Right lobe of liver (tissue), 6 donors: ENCODE results near the gene CRYBG1. TPM values are rescaled to one million over a fixed set of nuclear protein-coding genes. Genes with fewer than 3 reads are reported as not detected.

Source experiments
- ATAC-seq, 4 donors: fragments of 200-7000 bp; cut with Tn5 transposase; one replicate each; pipeline ENCODE4 v1.9.1; 2020; ENCODE audit warnings: mild to moderate bottlenecking in 4 of 4, moderate library complexity in 4 of 4
- DNase-seq, 3 donors: peaks; one replicate each; pipeline ENCODE4 v3.0.0-alpha.2; 2020
- H3K27ac ChIP-seq, 3 donors: fragments of 200-600 bp; one replicate each; pipeline ENCODE4 v1.8.0; 2022
- H3K27me3 ChIP-seq, 2 donors: fragments of 200-600 bp; one replicate each; pipeline ENCODE4 v1.8.0; 2022
- H3K36me3 ChIP-seq, 4 donors: fragments of 200-600 bp; sonication (generic) in 1 of 4; one replicate each; pipeline versions ENCODE4 v1.5.1 to v1.8.0; 2017 to 2022; ENCODE audit warnings: control low read depth in 1 of 4
- H3K4me1 ChIP-seq, 4 donors: fragments of 200-600 bp; sonication (generic) in 1 of 4; one replicate each; pipeline versions ENCODE4 v1.5.1 to v1.8.0; 2017 to 2022; ENCODE audit warnings: control low read depth in 1 of 4
- H3K4me3 ChIP-seq, 3 donors: fragments of 200-600 bp; one replicate each; pipeline ENCODE4 v1.8.0; 2022
- H3K9me3 ChIP-seq, 4 donors: fragments of 200-600 bp; sonication (generic) in 1 of 4; one replicate each; pipeline versions ENCODE4 v1.5.1 to v1.8.0; 2017 to 2022; ENCODE audit warnings: control low read depth in 1 of 4
- POLR2A ChIP-seq: fragments of 450-650 bp; IDR thresholded peaks from one replicate; pipeline ENCODE4 v1.6.1; 2017; ENCODE audit warnings: antibody characterized with exemption, mild to moderate bottlenecking
- WGBS: methylation state at CpG from one replicate; pipeline ENCODE4 v1.1.6; 2018; ENCODE audit warnings: low coverage, low lambda C conversion rate; ENCODE audit not compliant: insufficient coverage; ENCODE audit errors: missing lambda C conversion rate; 5-methylcytosine and 5-hydroxymethylcytosine counted together
- intact Hi-C, 2 donors: fragments of 100-400 bp; cut with DNase I; formaldehyde crosslinking; loops; one replicate each; pipeline versions ENCODE4 v1.11.2 to v1.14.1; 2022
- total RNA-seq, 6 experiments: library from RNA; depleted of rRNA in 2 of 6; stranded (reverse); fragments of >200 nt in 2 of 6; fragmentation: NEBNext Ultra II Directional in 3 of 6; extraction: Animal tissue kit (Norgen Biotek cat#: 25700) in 3 of 6; gene quantifications; one replicate each; pipeline versions ENCODE4 v1.1.0 to v1.2.4, GENCODE V29; 2016 to 2023
- TF ChIP-seq, protein P1 (sequence below), 4 donors: fragments of 200-600 bp in 3 of 4; fragments of 450-650 bp in 1 of 4; IDR thresholded peaks; one replicate each; pipeline versions ENCODE4 v1.5.1 to v1.8.0; 2016 to 2022; ENCODE audit warnings: antibody characterized with exemption in 4 of 4, mild to moderate bottlenecking in 2 of 4
- donor health status: DM: no; HTN: yes; CAD: no.
- donor health status: DM: no; HTN: no; CAD: no.
- donor health status: DM: no; HTN: no; CAD: no.
- donor health status: DM: no; HTN: yes; CAD: no.
- donor health status: DM: no; HTN: yes; CAD: no.

Gene CRYBG1
- total RNA-seq, 6 experiments from 2014 or later = 6.8 to 10.9 (median 7.9) TPM

DNA sequence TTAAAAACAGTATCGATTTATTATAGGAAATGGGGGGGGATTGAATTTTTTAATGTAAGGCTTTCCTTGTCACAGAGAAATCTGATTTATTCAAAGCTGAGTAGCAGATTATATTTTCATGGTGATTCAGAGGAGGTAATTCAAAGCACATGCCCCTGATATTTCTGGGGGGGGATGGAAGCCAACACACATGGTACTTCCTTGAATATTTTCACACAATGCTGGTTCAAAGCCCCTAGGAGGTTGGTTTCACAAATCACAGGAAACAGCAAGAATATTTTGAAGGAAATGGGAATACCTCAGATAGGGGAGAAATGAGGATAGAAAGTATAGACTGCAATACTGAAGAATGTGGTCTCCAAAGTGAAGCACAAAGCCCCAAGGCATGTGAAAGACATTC is 170.0 kb downstream of the CRYBG1 start:
- H3K27ac ChIP-seq = no peak overlapping the region
- peaks cover 0 to 7% (median 0%) of the 10 kb centered on the region in 4 donors for H3K36me3 ChIP-seq
- H3K9me3 ChIP-seq = no peaks in the 10 kb centered on the region
- H3K4me1 ChIP-seq = no peaks in the 10 kb centered on the region
- intact Hi-C loops = no loop called here
- no peak for DNase-seq
- H3K27me3 ChIP-seq = no peaks in the 10 kb centered on the region
- H3K4me3 ChIP-seq = no peak overlapping the region
- no peak for ATAC-seq
- no peak for TF ChIP-seq POLR2A
- TF ChIP-seq, protein P1, sequence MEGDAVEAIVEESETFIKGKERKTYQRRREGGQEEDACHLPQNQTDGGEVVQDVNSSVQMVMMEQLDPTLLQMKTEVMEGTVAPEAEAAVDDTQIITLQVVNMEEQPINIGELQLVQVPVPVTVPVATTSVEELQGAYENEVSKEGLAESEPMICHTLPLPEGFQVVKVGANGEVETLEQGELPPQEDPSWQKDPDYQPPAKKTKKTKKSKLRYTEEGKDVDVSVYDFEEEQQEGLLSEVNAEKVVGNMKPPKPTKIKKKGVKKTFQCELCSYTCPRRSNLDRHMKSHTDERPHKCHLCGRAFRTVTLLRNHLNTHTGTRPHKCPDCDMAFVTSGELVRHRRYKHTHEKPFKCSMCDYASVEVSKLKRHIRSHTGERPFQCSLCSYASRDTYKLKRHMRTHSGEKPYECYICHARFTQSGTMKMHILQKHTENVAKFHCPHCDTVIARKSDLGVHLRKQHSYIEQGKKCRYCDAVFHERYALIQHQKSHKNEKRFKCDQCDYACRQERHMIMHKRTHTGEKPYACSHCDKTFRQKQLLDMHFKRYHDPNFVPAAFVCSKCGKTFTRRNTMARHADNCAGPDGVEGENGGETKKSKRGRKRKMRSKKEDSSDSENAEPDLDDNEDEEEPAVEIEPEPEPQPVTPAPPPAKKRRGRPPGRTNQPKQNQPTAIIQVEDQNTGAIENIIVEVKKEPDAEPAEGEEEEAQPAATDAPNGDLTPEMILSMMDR (IDR thresholded peaks at IDR 0.05) = no peak
- 94% methylated on average over 1 of the region's 1 CpG for WGBS

DNA sequence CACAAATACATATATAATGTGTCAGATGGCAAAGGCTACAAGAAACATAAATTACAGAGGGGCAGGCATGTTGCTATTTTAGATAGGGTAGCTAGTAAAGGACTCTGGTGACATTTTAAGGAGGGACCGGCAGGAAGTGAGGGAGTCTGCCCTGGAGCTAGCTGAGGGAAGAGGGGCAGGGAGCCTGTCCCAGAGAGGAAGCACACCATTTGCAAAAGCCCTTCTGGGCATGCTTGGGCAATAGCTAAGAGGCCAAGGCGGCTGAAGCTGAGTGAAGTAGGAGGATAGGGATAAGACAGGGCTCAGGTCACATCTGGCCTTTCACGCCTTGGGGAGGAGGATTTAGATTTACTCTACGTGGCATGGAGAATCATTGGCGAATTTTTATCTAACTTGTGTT is 172.5 kb downstream of the CRYBG1 start:
- ATAC-seq = peak in 1 of 4 donors; percentile 24
- 51% methylated on average over 5 of the region's 5 CpGs for WGBS
- no peaks in the 10 kb centered on the region for H3K27me3 ChIP-seq
- no peaks in the 10 kb centered on the region for H3K4me1 ChIP-seq
- no peak overlapping the region for H3K4me3 ChIP-seq
- no peaks in the 10 kb centered on the region for H3K9me3 ChIP-seq
- DNase-seq = no peak
- TF ChIP-seq POLR2A = no peak
- TF ChIP-seq, protein P1 (IDR thresholded peaks at IDR 0.05) = no peak
- intact Hi-C loops = no loop called here
- H3K27ac ChIP-seq = no peak overlapping the region
- H3K36me3 ChIP-seq = peaks cover 0 to 7% (median 0%) of the 10 kb centered on the region in 4 donors

- TF ChIP-seq POLR2A = no peak
- TF ChIP-seq, protein P1 (IDR thresholded peaks at IDR 0.05) = no peak
- ATAC-seq = no peak
- intact Hi-C loops = no loop called here
- Histone ChIP-seq H3K27me3 (no peaks in the 10 kb centered on the region), H3K36me3 (peaks cover 0 to 7% (median 0%) of the 10 kb centered on the region in 4 donors), H3K4me1 (no peaks in the 10 kb centered on the region), H3K9me3 (no peaks in the 10 kb centered on the region), H3K4me3 (no peak overlapping the region), H3K27ac (no peak overlapping the region)
- WGBS = 11% methylated on average over 1 of the region's 1 CpG
- no peak for DNase-seq
Observed at GRCh38 chr6:106534004-106534403, 173.5 kb downstream of the CRYBG1 start.

DNA sequence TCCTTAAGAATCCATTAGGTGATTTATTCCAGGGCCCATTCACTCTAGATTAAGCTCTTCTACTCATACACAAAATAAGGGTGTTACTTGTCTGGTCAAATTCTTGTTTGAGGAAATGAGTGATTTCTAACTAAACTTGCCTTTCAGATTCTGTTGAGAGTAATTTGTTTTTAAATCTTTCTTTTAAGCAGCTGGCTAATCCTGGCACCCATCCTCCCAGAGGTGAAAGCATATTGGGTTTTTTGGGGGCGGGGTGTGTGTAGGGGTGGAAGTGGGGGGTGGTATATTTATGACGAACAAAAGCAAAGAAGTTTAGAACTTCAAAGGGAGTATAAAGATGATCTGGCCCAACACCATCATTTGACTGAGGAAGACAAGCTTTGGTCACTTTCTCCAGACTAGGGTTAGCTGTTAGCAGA is 174.1 kb downstream of the CRYBG1 start:
- no peaks in the 10 kb centered on the region for H3K9me3 ChIP-seq
- WGBS = 56% methylated on average over 2 of the region's 2 CpGs
- H3K4me1 ChIP-seq = no peaks in the 10 kb centered on the region
- no peak for TF ChIP-seq POLR2A
- TF ChIP-seq, protein P1 (IDR thresholded peaks at IDR 0.05) = no peak
- DNase-seq (no peak), ATAC-seq (no peak)
- intact Hi-C loops = no loop called here
- H3K36me3 ChIP-seq = peaks cover 0 to 2% (median 0%) of the 10 kb centered on the region in 4 donors
- no peaks in the 10 kb centered on the region for H3K27me3 ChIP-seq
- H3K4me3 ChIP-seq = no peak overlapping the region
- H3K27ac ChIP-seq = no peak overlapping the region

GRCh38 chr6:106535012-106535411 is 174.5 kb downstream of the CRYBG1 start:
- Histone ChIP-seq H3K4me3 (no peak overlapping the region), H3K9me3 (no peaks in the 10 kb centered on the region), H3K4me1 (no peaks in the 10 kb centered on the region), H3K27ac (no peak overlapping the region), H3K27me3 (no peaks in the 10 kb centered on the region), H3K36me3 (peaks cover 0 to 2% (median 0%) of the 10 kb centered on the region in 4 donors)
- 80% methylated on average over 2 of the region's 2 CpGs for WGBS
- DNase-seq (no peak), ATAC-seq (no peak)
- no peak for TF ChIP-seq POLR2A
- TF ChIP-seq, protein P1 (IDR thresholded peaks at IDR 0.05) = no peak
- intact Hi-C loops = no loop called here
